ENCODE data around the gene MED4.

Gene MED4

GRCh38 chr13:48072787-48073186, 22.1 kb downstream of the MED4 start:
- no peak overlapping the region for H3K27ac ChIP-seq
- no peak for TF ChIP-seq CTCF (IDR thresholded peaks at IDR 0.05)

GRCh38 chr13:48072304-48072703, 22.6 kb downstream of the MED4 start:
- H3K36me3 ChIP-seq: peaks cover 94 to 100% (median 100%) of the 10 kb centered on the region in 3 donors
- no peak overlapping the region for H3K27ac ChIP-seq
- no peaks in the 10 kb centered on the region for H3K4me1 ChIP-seq
- H3K4me3 ChIP-seq: no peak overlapping the region
- H3K27me3 ChIP-seq: no peaks in the 10 kb centered on the region
- intact Hi-C loops (cut with DNase I; ENCODE audit: low total_unique reads): no loop called here
- TF ChIP-seq CTCF (IDR thresholded peaks at IDR 0.05): no peak
- no peak for DNase-seq
- peaks cover 2 to 27% (median 15%) of the 10 kb centered on the region in 3 donors for H3K9me3 ChIP-seq

More at GRCh38 chr13:48072787-48073186, 22.1 kb downstream of the MED4 start:
- H3K4me1 ChIP-seq: no peaks in the 10 kb centered on the region
- H3K27me3 ChIP-seq: no peaks in the 10 kb centered on the region
- H3K9me3 ChIP-seq: peaks cover 2 to 27% (median 15%) of the 10 kb centered on the region in 3 donors
- intact Hi-C loops (cut with DNase I; ENCODE audit: low total_unique reads): no loop called here
- no peak for DNase-seq
- H3K4me3 ChIP-seq: no peak overlapping the region
- peaks cover 95 to 100% (median 98%) of the 10 kb centered on the region in 3 donors for H3K36me3 ChIP-seq

GRCh38 chr13:48070942-48071341, 24.0 kb downstream of the MED4 start:
- Histone ChIP-seq H3K4me1 (no peaks in the 10 kb centered on the region), H3K9me3 (peaks cover 2 to 27% (median 15%) of the 10 kb centered on the region in 3 donors), H3K36me3 (peaks cover 90 to 100% (median 98%) of the 10 kb centered on the region in 3 donors), H3K4me3 (no peak overlapping the region), H3K27ac (no peak overlapping the region), H3K27me3 (no peaks in the 10 kb centered on the region)
- DNase-seq: no peak
- intact Hi-C loops (cut with DNase I; ENCODE audit: low total_unique reads): no loop called here
- TF ChIP-seq CTCF (IDR thresholded peaks at IDR 0.05): no peak

GRCh38 chr13:48069573-48069972, 25.3 kb downstream of the MED4 start:
- H3K4me1 ChIP-seq: no peaks in the 10 kb centered on the region
- no peaks in the 10 kb centered on the region for H3K27me3 ChIP-seq
- peaks cover 76 to 88% (median 85%) of the 10 kb centered on the region in 3 donors for H3K36me3 ChIP-seq
- no peak overlapping the region for H3K27ac ChIP-seq
- H3K9me3 ChIP-seq: peaks cover 2 to 27% (median 15%) of the 10 kb centered on the region in 3 donors
- TF ChIP-seq CTCF (IDR thresholded peaks at IDR 0.05): no peak
- no peak for DNase-seq
- H3K4me3 ChIP-seq: no peak overlapping the region
- intact Hi-C loops (cut with DNase I; ENCODE audit: low total_unique reads): no loop called here

- Histone ChIP-seq H3K36me3 (peaks cover 72 to 82% (median 79%) of the 10 kb centered on the region in 3 donors), H3K4me1 (no peaks in the 10 kb centered on the region), H3K27me3 (no peaks in the 10 kb centered on the region), H3K27ac (no peak overlapping the region), H3K4me3 (no peak overlapping the region), H3K9me3 (peaks cover 2 to 27% (median 15%) of the 10 kb centered on the region in 3 donors)
- no peak for DNase-seq
- TF ChIP-seq CTCF (IDR thresholded peaks at IDR 0.05): no peak
- intact Hi-C loops (cut with DNase I; ENCODE audit: low total_unique reads): no loop called here
These were observed 26.0 kb downstream of the MED4 start for GRCh38 chr13:48068952-48069351.

GRCh38 chr13:48068036-48068435, 26.9 kb downstream of the MED4 start:
- intact Hi-C loops (cut with DNase I; ENCODE audit: low total_unique reads): no loop called here
- peaks cover 64 to 74% (median 73%) of the 10 kb centered on the region in 3 donors for H3K36me3 ChIP-seq
- H3K27ac ChIP-seq: no peak overlapping the region
- no peak overlapping the region for H3K4me3 ChIP-seq
- DNase-seq: no peak
- TF ChIP-seq CTCF (IDR thresholded peaks at IDR 0.05): no peak
- H3K9me3 ChIP-seq: peaks cover 2 to 27% (median 15%) of the 10 kb centered on the region in 3 donors
- no peaks in the 10 kb centered on the region for H3K4me1 ChIP-seq
- H3K27me3 ChIP-seq: no peaks in the 10 kb centered on the region

All from tibial artery (tissue), 4 donors.